HCT116 (cell line): ENCODE measurements around the gene CISTR. TPM values are rescaled to one million over a fixed set of nuclear protein-coding genes. Genes with fewer than 3 reads are reported as not detected.

Experiments
- ATAC-seq: fragments of 200-7000 bp; cut with Tn5 transposase; 2 replicates; pipeline ENCODE4 v1.9.1; 2020; ENCODE audit warnings: mild to moderate bottlenecking, moderate library complexity
- BruUV-seq: library from RNA; stranded (reverse); fragments of 400-500 nt; replicated peaks from 2 replicates; lab custom pipeline; 2021; lab: Mats Ljungman, UMichigan
- CTCF ChIA-PET: fragments of 300-600 bp; sonication (Branson Sonifier 250); formaldehyde crosslinking; loops from one replicate; lab custom pipeline; 2021; ENCODE audit warnings: antibody characterized with exemption; lab: Charles Lee
- POLR2A ChIA-PET: fragments of 300-600, 350-600 bp; sonication (Branson Sonifier 250); formaldehyde crosslinking; loops from one replicate; lab custom pipeline; 2021; ENCODE audit warnings: antibody characterized with exemption; lab: Charles Lee
- RAD21 ChIA-PET, 2 experiments: fragments of 300-600 bp; sonication (Branson Sonifier 250); formaldehyde crosslinking; loops; one replicate each; lab custom pipeline; 2023; ENCODE audit warnings: low total read pairs in 2 of 2; ENCODE audit not compliant: uncharacterized antibody in 2 of 2, unreplicated experiment in 2 of 2, low non-redundant PET in 1 of 2; lab: Charles Lee
- DNase-seq: peaks from one replicate; pipeline ENCODE4 v3.0.0-alpha.2; 2010; ENCODE audit warnings: low read depth, low spot score
- H2AFZ ChIP-seq: fragments of 200-600 bp; shearing (Covaris generic), sonication (generic); 2 replicates; pipeline ENCODE4 v1.6.1; 2017; ENCODE audit warnings: low read depth, mixed run types, mixed read lengths, antibody characterized with exemption, low read length; ENCODE audit not compliant: poor library complexity, severe bottlenecking
- H3K27ac ChIP-seq: 2 replicates; pipeline ENCODE4 v1.5.1; 2012; ENCODE audit warnings: low read depth, low read length
- H3K27me3 ChIP-seq: fragments of 200-600 bp; sonication (generic); 2 replicates; pipeline ENCODE4 v1.6.1; 2016; ENCODE audit warnings: mixed run types, low read length, mixed read lengths; ENCODE audit not compliant: insufficient read depth
- H3K36me3 ChIP-seq, 2 experiments: fragments of 200-500 bp in 1 of 2; fragments of 200-600 bp in 1 of 2; sonication (Bioruptor generic) in 1 of 2; sonication (generic) in 1 of 2; 2 replicates each; pipeline versions ENCODE4 v1.5.1 to v1.6.1; 2014 to 2016; ENCODE audit warnings: low read length in 2 of 2, inconsistent platforms in 1 of 2, mixed read lengths in 1 of 2, mixed run types in 1 of 2; ENCODE audit not compliant: insufficient read depth in 2 of 2, control insufficient read depth in 1 of 2
- H3K4me1 ChIP-seq, 2 experiments: fragments of 200-600 bp in 1 of 2; sonication (generic) in 1 of 2; 2 replicates each; pipeline versions ENCODE4 v1.5.1 to v1.6.1; 2012 to 2017; ENCODE audit warnings: low read length in 2 of 2, inconsistent platforms in 1 of 2, mild to moderate bottlenecking in 1 of 2, mixed read lengths in 1 of 2, mixed run types in 1 of 2, moderate library complexity in 1 of 2; ENCODE audit not compliant: insufficient read depth in 2 of 2, control insufficient read depth in 1 of 2
- H3K4me2 ChIP-seq: fragments of 200-600 bp; sonication (generic); 2 replicates; pipeline ENCODE4 v1.6.1; 2017; ENCODE audit warnings: mixed run types, low read length, mixed read lengths
- H3K4me3 ChIP-seq, 2 experiments: fragments of 200-600 bp in 1 of 2; sonication (generic) in 1 of 2; replicated peaks in 1 of 2; 2 replicates each; pipeline ENCODE4 v1.5.1; 2011 to 2016; ENCODE audit warnings: low read length in 2 of 2, control low read depth in 1 of 2, low read depth in 1 of 2, mild to moderate bottlenecking in 1 of 2, mixed read lengths in 1 of 2, mixed run types in 1 of 2
- H3K79me2 ChIP-seq: fragments of 200-600 bp; sonication (generic); 2 replicates; pipeline ENCODE4 v1.6.1; 2017; ENCODE audit warnings: mild to moderate bottlenecking, mixed run types, low read length, moderate library complexity, mixed read lengths; ENCODE audit not compliant: insufficient read depth
- H3K9ac ChIP-seq: fragments of 200-600 bp; sonication (generic); 2 replicates; pipeline ENCODE4 v1.6.1; 2016; ENCODE audit warnings: low read length, mixed read lengths
- H3K9me2 ChIP-seq: fragments of 200-600 bp; sonication (generic), shearing (Covaris generic); 2 replicates; pipeline ENCODE4 v1.6.1; 2017; ENCODE audit warnings: mixed run types, mild to moderate bottlenecking, moderate library complexity; ENCODE audit not compliant: insufficient read depth
- H3K9me3 ChIP-seq, 2 experiments: fragments of 200-500 bp in 1 of 2; fragments of 200-600 bp in 1 of 2; sonication (Bioruptor generic) in 1 of 2; sonication (generic) in 1 of 2; 2 replicates each; pipeline ENCODE4 v1.6.1; 2014 to 2017; ENCODE audit warnings: low read length in 2 of 2, mixed read lengths in 2 of 2, inconsistent platforms in 1 of 2, low read depth in 1 of 2, mild to moderate bottlenecking in 1 of 2, mixed run types in 1 of 2, moderate library complexity in 1 of 2; ENCODE audit not compliant: control insufficient read depth in 1 of 2, insufficient read depth in 1 of 2
- H4K20me1 ChIP-seq: fragments of 200-600 bp; sonication (generic), shearing (Covaris generic); 2 replicates; pipeline ENCODE4 v1.6.1; 2017; ENCODE audit warnings: mixed run types, mild to moderate bottlenecking, moderate library complexity; ENCODE audit not compliant: insufficient read depth
- CBX3 ChIP-seq: IDR thresholded peaks from 2 replicates; pipeline ENCODE4 v1.6.1; 2012; ENCODE audit warnings: low read depth
- CEBPB ChIP-seq: IDR thresholded peaks from 2 replicates; pipeline ENCODE4 v1.6.1; 2012; ENCODE audit warnings: low read depth
- EGR1 ChIP-seq: IDR thresholded peaks from 2 replicates; pipeline ENCODE4 v1.6.1; 2012; ENCODE audit warnings: low read depth
- EZH2 ChIP-seq: fragments of 200-600 bp; sonication (generic); IDR thresholded peaks from 2 replicates; pipeline ENCODE4 v1.6.1; 2017; ENCODE audit warnings: antibody characterized with exemption, mixed run types
- EZH2phosphoT487 ChIP-seq: fragments of 200-600 bp; IDR thresholded peaks from 2 replicates; pipeline ENCODE4 v1.6.1; 2018; ENCODE audit warnings: antibody characterized with exemption, borderline replicate concordance
- FOSL1 ChIP-seq: IDR thresholded peaks from 2 replicates; pipeline ENCODE4 v1.6.1; 2012; ENCODE audit warnings: low read depth
- JUND ChIP-seq: IDR thresholded peaks from 2 replicates; pipeline ENCODE4 v1.6.1; 2012
- MAX ChIP-seq: IDR thresholded peaks from 2 replicates; pipeline ENCODE4 v1.6.1; 2012
- POLR2A ChIP-seq: IDR thresholded peaks from 2 replicates; pipeline ENCODE4 v1.7.0; 2011; ENCODE audit warnings: borderline replicate concordance; ENCODE audit not compliant: insufficient read depth, insufficient read length; ENCODE audit errors: extremely low read depth
- RAD21 ChIP-seq: IDR thresholded peaks from 2 replicates; pipeline ENCODE4 v1.6.1; 2012; ENCODE audit warnings: low read depth, mild to moderate bottlenecking
- REST ChIP-seq: IDR thresholded peaks from 2 replicates; pipeline ENCODE4 v1.6.1; 2012; ENCODE audit warnings: low read depth
- SP1 ChIP-seq: IDR thresholded peaks from 2 replicates; pipeline ENCODE4 v1.6.1; 2012; ENCODE audit warnings: low read depth
- TCF7L2 ChIP-seq: IDR thresholded peaks from 2 replicates; pipeline ENCODE4 v1.7.0; 2011; ENCODE audit warnings: borderline replicate concordance, inconsistent platforms; ENCODE audit not compliant: insufficient read depth, insufficient read length; ENCODE audit errors: extremely low read depth
- YY1 ChIP-seq: IDR thresholded peaks from 2 replicates; pipeline ENCODE4 v1.6.1; 2011; ENCODE audit warnings: low read length, low read depth, moderate library complexity, mild to moderate bottlenecking; ENCODE audit not compliant: insufficient replicate concordance; ENCODE audit errors: extremely low read depth
- ZBTB33 ChIP-seq: IDR thresholded peaks from 2 replicates; pipeline ENCODE4 v1.6.1; 2011; ENCODE audit warnings: mild to moderate bottlenecking, low read length, moderate library complexity; ENCODE audit not compliant: insufficient replicate concordance; ENCODE audit errors: extremely low read depth
- ZFX ChIP-seq: fragments of 450-650 bp; IDR thresholded peaks from 2 replicates; pipeline ENCODE4 v1.6.1; 2017
- ZNF274 ChIP-seq: fragments of 200-500 bp; sonication (Bioruptor generic); IDR thresholded peaks from 2 replicates; pipeline ENCODE4 v1.6.1; 2014; ENCODE audit warnings: mild to moderate bottlenecking, low read depth, low read length, inconsistent platforms
- intact Hi-C: fragments of 100-400 bp; cut with micrococcal nuclease; formaldehyde crosslinking; loops from 2 replicates; pipeline ENCODE4 v1.10.0; 2022
- total RNA-seq: library from RNA; stranded (reverse); gene quantifications from one replicate; pipeline ENCODE4 v1.2.1, GENCODE V29; 2021; ENCODE audit not compliant: unreplicated experiment
- TF ChIP-seq, protein P1 (sequence below), 3 experiments: fragments of 200-600 bp in 1 of 3; sonication (generic) in 1 of 3; IDR thresholded peaks in 2 of 3; conservative IDR thresholded peaks in 1 of 3; 2 replicates each; pipeline ENCODE4 v1.5.1; 2012 to 2017; ENCODE audit warnings: low read depth in 2 of 3, low read length in 2 of 3, antibody characterized with exemption in 1 of 3, borderline replicate concordance in 1 of 3, control low read depth in 1 of 3, mild to moderate bottlenecking in 1 of 3, mixed read lengths in 1 of 3, mixed run types in 1 of 3, moderate library complexity in 1 of 3; ENCODE audit not compliant: insufficient read depth in 1 of 3
- TF ChIP-seq, protein P2 (sequence below): IDR thresholded peaks from 2 replicates; pipeline ENCODE4 v1.6.1; 2012

Gene CISTR
- total RNA-seq, 1 experiment from 2014 or later: not detected

- Histone ChIP-seq H2AFZ (no peak overlapping the region), H3K36me3 (no peaks in the 10 kb centered on the region), H3K9me2 (no peaks in the 10 kb centered on the region), H3K9ac (no peak overlapping the region), H3K9me3 (no peaks in the 10 kb centered on the region), H3K27ac (no peak overlapping the region), H3K27me3 (peaks cover 6% of the 10 kb centered on the region; the same call in 1 of the 2 replicates), H3K4me1 (peaks cover 3 to 13% of the 10 kb centered on the region in 2 experiments; a peak in 3 of 4 replicates), H3K4me2 (no peak overlapping the region), H3K4me3 (no peak overlapping the region), H4K20me1 (no peaks in the 10 kb centered on the region), H3K79me2 (no peaks in the 10 kb centered on the region)
- CTCF ChIA-PET: no interaction called here
- DNase-seq: no peak
- TF ChIP-seq JUND: no peak
- no peak for TF ChIP-seq ZBTB33
- no peak for TF ChIP-seq EZH2phosphoT487
- no peak for TF ChIP-seq ZNF274
- TF ChIP-seq CEBPB: no peak
- TF ChIP-seq, protein P1, sequence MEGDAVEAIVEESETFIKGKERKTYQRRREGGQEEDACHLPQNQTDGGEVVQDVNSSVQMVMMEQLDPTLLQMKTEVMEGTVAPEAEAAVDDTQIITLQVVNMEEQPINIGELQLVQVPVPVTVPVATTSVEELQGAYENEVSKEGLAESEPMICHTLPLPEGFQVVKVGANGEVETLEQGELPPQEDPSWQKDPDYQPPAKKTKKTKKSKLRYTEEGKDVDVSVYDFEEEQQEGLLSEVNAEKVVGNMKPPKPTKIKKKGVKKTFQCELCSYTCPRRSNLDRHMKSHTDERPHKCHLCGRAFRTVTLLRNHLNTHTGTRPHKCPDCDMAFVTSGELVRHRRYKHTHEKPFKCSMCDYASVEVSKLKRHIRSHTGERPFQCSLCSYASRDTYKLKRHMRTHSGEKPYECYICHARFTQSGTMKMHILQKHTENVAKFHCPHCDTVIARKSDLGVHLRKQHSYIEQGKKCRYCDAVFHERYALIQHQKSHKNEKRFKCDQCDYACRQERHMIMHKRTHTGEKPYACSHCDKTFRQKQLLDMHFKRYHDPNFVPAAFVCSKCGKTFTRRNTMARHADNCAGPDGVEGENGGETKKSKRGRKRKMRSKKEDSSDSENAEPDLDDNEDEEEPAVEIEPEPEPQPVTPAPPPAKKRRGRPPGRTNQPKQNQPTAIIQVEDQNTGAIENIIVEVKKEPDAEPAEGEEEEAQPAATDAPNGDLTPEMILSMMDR (IDR thresholded peaks at IDR 0.05 in 2 of 3, conservative IDR thresholded peaks at IDR 0.05 in 1 of 3; ENCODE audit: borderline replicate concordance in 1 of 3, insufficient read depth in 1 of 3, low read depth in 2 of 3, low read length in 2 of 3): no peak
- TF ChIP-seq ZFX: no peak
- no peak for TF ChIP-seq MAX
- no peak for TF ChIP-seq FOSL1
- no peak for TF ChIP-seq POLR2A
- no peak for TF ChIP-seq EGR1
- no peak for TF ChIP-seq RAD21
- no peak for TF ChIP-seq EZH2
- no peak for TF ChIP-seq TCF7L2
- TF ChIP-seq CBX3: no peak
- TF ChIP-seq, protein P2, sequence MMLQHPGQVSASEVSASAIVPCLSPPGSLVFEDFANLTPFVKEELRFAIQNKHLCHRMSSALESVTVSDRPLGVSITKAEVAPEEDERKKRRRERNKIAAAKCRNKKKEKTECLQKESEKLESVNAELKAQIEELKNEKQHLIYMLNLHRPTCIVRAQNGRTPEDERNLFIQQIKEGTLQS: no peak
- no peak for TF ChIP-seq YY1
- no peak for TF ChIP-seq SP1
- no peak for TF ChIP-seq REST
- BruUV-seq: no TSS peak
- intact Hi-C loops: no loop called here
- RAD21 ChIA-PET: no interaction called here
- POLR2A ChIA-PET: no interaction called here
- ATAC-seq: no peak
Observed at GRCh38 chr12:53761306-53761705, 9.5 kb upstream of the CISTR start.
